Mucosa of stomach (tissue), 1 donor: Measurements from ENCODE around the gene LARGE1.

Experiments used
- H3K27me3 ChIP-seq: one replicate; pipeline ENCODE4 v1.7.0; 2013; ENCODE audit warnings: mild to moderate bottlenecking, low read length; ENCODE audit not compliant: control insufficient read depth, insufficient read depth
- H3K36me3 ChIP-seq: one replicate; pipeline ENCODE4 v1.7.0; 2013; ENCODE audit warnings: low read length; ENCODE audit not compliant: control insufficient read depth, insufficient read depth
- H3K4me1 ChIP-seq: one replicate; pipeline ENCODE4 v1.7.0; 2013; ENCODE audit warnings: mild to moderate bottlenecking, low read length; ENCODE audit not compliant: control insufficient read depth, insufficient read depth
- H3K4me3 ChIP-seq: one replicate; pipeline ENCODE4 v1.7.0; 2013; ENCODE audit warnings: low read length
- H3K9ac ChIP-seq: one replicate; pipeline ENCODE4 v1.7.0; 2013; ENCODE audit warnings: mild to moderate bottlenecking, low read length, moderate library complexity
- H3K9me3 ChIP-seq: one replicate; pipeline ENCODE4 v1.7.0; 2013; ENCODE audit warnings: mild to moderate bottlenecking, low read length, moderate library complexity; ENCODE audit not compliant: control insufficient read depth
- donor health status: Pancreatic carcinoma.

Gene LARGE1

GRCh38 chr22:33341611-33342010 lies 578.7 kb downstream of the LARGE1 start:
- H3K9me3 ChIP-seq, result no peaks in the 10 kb centered on the region
- no peak overlapping the region for H3K9ac ChIP-seq

GRCh38 chr22:33337524-33337923 lies 582.8 kb downstream of the LARGE1 start:
- Histone ChIP-seq H3K4me1 (peaks cover under 1% of the 10 kb centered on the region), H3K4me3 (no peak overlapping the region), H3K27me3 (no peaks in the 10 kb centered on the region), H3K9ac (no peak overlapping the region), H3K36me3 (no peaks in the 10 kb centered on the region), H3K9me3 (no peaks in the 10 kb centered on the region)

More at GRCh38 chr22:33341611-33342010, 578.7 kb downstream of the LARGE1 start:
- Histone ChIP-seq H3K36me3 (no peaks in the 10 kb centered on the region), H3K4me3 (no peak overlapping the region), H3K27me3 (no peaks in the 10 kb centered on the region), H3K4me1 (no peaks in the 10 kb centered on the region)

GRCh38 chr22:33335611-33336279 lies 584.5 kb downstream of the LARGE1 start:
- no peaks in the 10 kb centered on the region for H3K27me3 ChIP-seq
- no peaks in the 10 kb centered on the region for H3K36me3 ChIP-seq
- H3K4me1 ChIP-seq, result peaks cover 3% of the 10 kb centered on the region
- H3K9ac ChIP-seq, result no peak overlapping the region
- no peak overlapping the region for H3K4me3 ChIP-seq
- H3K9me3 ChIP-seq, result no peaks in the 10 kb centered on the region

- H3K4me3 ChIP-seq, result no peak overlapping the region
- H3K9me3 ChIP-seq, result no peaks in the 10 kb centered on the region
- peaks cover 11% of the 10 kb centered on the region for H3K4me1 ChIP-seq
- no peak overlapping the region for H3K9ac ChIP-seq
- no peaks in the 10 kb centered on the region for H3K36me3 ChIP-seq
- H3K27me3 ChIP-seq, result no peaks in the 10 kb centered on the region
Measured at GRCh38 chr22:33332538-33332937, 587.7 kb downstream of the LARGE1 start.

GRCh38 chr22:33331017-33331416 lies 589.3 kb downstream of the LARGE1 start:
- H3K9me3 ChIP-seq, result no peaks in the 10 kb centered on the region
- no peaks in the 10 kb centered on the region for H3K27me3 ChIP-seq
- H3K4me1 ChIP-seq, result peaks cover 11% of the 10 kb centered on the region
- H3K9ac ChIP-seq, result no peak overlapping the region
- no peaks in the 10 kb centered on the region for H3K36me3 ChIP-seq
- H3K4me3 ChIP-seq, result no peak overlapping the region

GRCh38 chr22:33330534-33330933 lies 589.7 kb downstream of the LARGE1 start:
- Histone ChIP-seq H3K9me3 (no peaks in the 10 kb centered on the region), H3K4me3 (no peak overlapping the region), H3K36me3 (no peaks in the 10 kb centered on the region), H3K9ac (no peak overlapping the region), H3K27me3 (no peaks in the 10 kb centered on the region), H3K4me1 (peaks cover 11% of the 10 kb centered on the region)

- Histone ChIP-seq H3K36me3 (no peaks in the 10 kb centered on the region), H3K9ac (no peak overlapping the region), H3K4me1 (peaks cover 11% of the 10 kb centered on the region), H3K27me3 (no peaks in the 10 kb centered on the region), H3K4me3 (no peak overlapping the region), H3K9me3 (no peaks in the 10 kb centered on the region)
Measured at GRCh38 chr22:33329398-33329797, 590.9 kb downstream of the LARGE1 start.

- H3K27me3 ChIP-seq, result no peaks in the 10 kb centered on the region
- no peak overlapping the region for H3K4me3 ChIP-seq
- peaks cover 11% of the 10 kb centered on the region for H3K4me1 ChIP-seq
- H3K9ac ChIP-seq, result no peak overlapping the region
- H3K9me3 ChIP-seq, result no peaks in the 10 kb centered on the region
- H3K36me3 ChIP-seq, result no peaks in the 10 kb centered on the region
Measured at GRCh38 chr22:33328789-33329296, 591.4 kb downstream of the LARGE1 start.

GRCh38 chr22:33327348-33327860 lies 592.9 kb downstream of the LARGE1 start:
- Histone ChIP-seq H3K9ac (no peak overlapping the region), H3K27me3 (no peaks in the 10 kb centered on the region), H3K36me3 (no peaks in the 10 kb centered on the region), H3K9me3 (no peaks in the 10 kb centered on the region), H3K4me1 (peaks cover 9% of the 10 kb centered on the region), H3K4me3 (no peak overlapping the region)

- no peaks in the 10 kb centered on the region for H3K27me3 ChIP-seq
- H3K9ac ChIP-seq, result no peak overlapping the region
- peaks cover 8% of the 10 kb centered on the region for H3K4me1 ChIP-seq
- no peak overlapping the region for H3K4me3 ChIP-seq
- no peaks in the 10 kb centered on the region for H3K9me3 ChIP-seq
- no peaks in the 10 kb centered on the region for H3K36me3 ChIP-seq
Measured at GRCh38 chr22:33326540-33327295, 593.6 kb downstream of the LARGE1 start.

- Histone ChIP-seq H3K4me3 (no peak overlapping the region), H3K27me3 (no peaks in the 10 kb centered on the region), H3K36me3 (no peaks in the 10 kb centered on the region)
Measured at GRCh38 chr22:33325232-33326004, 594.9 kb downstream of the LARGE1 start.

More at GRCh38 chr22:33325232-33326004, 594.9 kb downstream of the LARGE1 start:
- H3K9me3 ChIP-seq, result no peaks in the 10 kb centered on the region
- H3K4me1 ChIP-seq, result peaks cover 8% of the 10 kb centered on the region
- H3K9ac ChIP-seq, result no peak overlapping the region
